GM21786 (cell line): ENCODE measurements around the gene CTDSP2.
A peak's percentile ranks its signal among the peaks of the same experiment; 100 is the strongest.
"Not testable (repeated sequence)": the region's sequence is repeated elsewhere in the genome, so short reads cannot be mapped to it uniquely, and the experiment has no call there.

Experiments used
- ATAC-seq: cut with Tn5 transposase; IDR thresholded peaks from one replicate; pipeline ENCODE4 v1.9.1; 2021; ENCODE audit not compliant: unreplicated experiment

The CTDSP2 gene

GRCh38 chr12:57836442-57837375 lies 9.8 kb downstream of the CTDSP2 start:
- peak; percentile 61 for ATAC-seq

DNA sequence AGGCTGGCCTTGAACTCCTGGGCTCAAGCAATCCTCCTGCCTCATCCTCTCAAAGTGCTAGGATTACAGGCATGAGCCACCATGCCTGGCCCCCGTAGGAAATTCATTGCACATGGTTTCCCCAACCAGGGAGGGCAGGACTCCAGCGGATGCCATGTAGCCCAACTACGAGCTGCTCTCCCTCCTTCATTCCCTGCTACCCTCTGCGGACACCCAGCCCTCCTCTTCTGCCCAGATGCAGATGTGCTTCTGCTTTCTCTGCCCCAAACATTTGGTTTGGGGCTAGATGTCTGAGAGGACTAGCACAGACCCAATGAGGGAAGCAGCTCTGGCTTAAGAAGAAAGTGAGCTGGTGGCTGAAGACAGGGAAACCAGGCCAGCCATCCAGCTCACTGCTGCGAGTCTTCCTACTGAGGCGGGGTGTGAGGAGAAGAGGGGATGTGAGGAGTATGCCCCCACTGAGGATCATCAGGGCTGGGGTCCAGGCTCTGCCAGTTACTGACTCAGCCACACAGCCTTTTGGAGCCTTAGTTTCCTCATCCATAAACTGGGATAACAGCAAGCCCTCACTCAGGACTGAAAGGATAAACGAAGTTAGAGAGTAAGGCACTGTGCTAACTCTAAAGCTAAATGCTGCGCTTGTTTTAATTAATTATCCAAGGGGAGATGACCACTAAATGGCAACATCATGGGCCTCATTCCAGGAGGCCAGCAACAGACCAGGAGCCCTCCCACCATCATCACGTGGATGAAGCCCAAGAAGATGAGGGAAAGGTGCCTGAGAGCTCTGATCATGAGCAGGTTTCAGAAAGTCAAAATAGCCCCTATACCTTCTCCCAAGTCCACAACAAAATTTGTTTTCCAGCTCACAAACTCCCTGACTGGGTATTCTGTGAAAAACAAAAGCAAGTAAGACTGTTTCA lies 10.9 kb downstream of the CTDSP2 start:
- ATAC-seq, result no peak

DNA sequence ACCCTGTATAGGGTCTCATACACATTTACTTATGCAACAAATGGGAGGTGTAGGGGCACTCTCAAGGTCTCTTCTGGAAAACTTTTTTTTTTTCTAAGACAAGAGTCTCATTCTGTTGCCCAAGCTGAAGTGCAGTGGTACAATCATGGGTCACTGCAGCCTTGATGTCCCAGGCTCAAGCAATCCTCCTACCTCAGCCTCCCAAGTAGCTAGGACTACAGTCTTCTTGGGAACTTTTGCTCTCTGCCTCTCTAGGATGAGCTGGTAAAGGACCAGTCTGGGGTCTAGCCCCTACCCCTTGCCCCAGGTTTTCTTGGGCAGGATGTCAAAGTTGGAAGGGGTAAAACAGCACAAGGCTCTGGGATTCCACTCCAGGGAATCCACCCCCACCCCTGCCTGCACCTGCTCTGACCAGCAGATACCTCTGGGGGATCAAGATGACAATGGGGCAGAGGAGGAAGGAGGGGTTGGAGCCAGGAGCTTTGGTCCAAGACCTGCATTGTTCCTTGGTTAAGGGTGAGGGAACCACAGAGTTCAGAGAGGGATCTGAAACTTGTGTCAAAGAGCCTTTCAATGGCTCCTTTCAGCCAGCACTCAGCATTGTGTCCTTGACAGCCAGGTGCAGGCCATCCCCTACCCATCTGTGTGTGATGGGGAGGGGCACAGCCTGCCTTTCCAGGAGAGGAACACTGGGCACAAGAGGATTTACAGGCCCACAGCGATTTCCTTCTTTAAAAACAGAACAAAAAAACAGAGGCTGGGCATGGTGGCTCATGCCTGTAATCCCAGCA lies 12.2 kb downstream of the CTDSP2 start:
- ATAC-seq, result no peak

GRCh38 chr12:57833672-57834071 lies 12.9 kb downstream of the CTDSP2 start:
- no peak for ATAC-seq

GRCh38 chr12:57832966-57833365 lies 13.6 kb downstream of the CTDSP2 start:
- no peak for ATAC-seq

- ATAC-seq, result no peak
Measured at GRCh38 chr12:57830393-57830792, 16.1 kb downstream of the CTDSP2 start.

DNA sequence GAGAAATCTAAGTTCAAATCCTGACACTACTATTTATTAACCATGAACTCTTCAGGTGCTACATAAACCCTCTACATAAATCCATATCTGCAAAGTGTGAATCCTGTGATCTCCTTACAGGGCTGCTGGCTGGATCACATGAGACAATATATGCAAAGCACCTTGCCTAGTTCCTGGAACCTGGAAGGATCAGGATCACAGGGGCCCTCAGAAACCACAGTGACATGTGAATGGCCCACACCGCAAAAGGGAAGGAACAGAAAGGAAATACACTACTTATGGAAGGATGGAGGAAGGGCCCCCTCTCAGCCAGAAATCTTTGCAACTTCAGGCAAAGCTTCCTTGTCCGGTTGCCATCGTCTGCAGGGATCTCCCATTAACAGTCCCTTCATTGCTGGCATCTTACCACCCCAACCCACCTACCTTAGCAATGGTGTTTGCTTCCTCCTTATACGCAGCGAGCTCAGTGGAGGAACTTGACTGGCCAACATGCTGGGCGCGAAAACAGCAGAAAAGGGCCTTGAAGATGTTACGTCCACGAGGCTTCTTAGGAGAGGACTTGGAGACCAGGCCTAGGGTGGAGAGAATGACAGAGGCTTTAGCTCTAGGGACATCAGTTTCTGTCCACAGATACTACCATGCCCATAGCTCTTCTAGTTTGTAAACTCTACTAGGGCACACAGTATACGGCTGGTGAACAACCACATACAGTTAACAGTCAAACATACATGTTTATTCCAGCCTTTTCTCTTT lies 17.3 kb downstream of the CTDSP2 start:
- ATAC-seq, result no peak

DNA sequence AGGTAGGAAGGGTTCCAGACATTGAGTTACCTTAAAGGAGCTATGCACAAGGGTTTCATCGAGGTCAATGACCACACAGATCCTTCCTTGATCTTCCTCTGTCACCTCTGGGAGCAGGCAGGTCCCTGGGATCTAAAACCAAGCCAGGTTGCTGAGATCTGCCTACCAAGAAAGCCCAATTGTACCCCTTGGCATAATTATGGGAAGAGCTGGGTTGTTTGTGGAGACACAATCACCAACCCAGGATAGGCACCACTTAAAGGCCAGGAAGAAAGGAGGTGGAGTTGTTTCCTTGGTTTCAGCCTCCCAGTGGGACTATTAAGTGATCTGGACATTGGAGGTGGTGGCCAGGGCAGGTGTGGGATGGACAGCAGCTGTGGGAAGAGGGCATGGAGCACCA lies 19.6 kb downstream of the CTDSP2 start:
- ATAC-seq, result no peak

- no peak for ATAC-seq
Measured at GRCh38 chr12:57826400-57826799, 20.1 kb downstream of the CTDSP2 start.

- ATAC-seq, result no peak
Measured at GRCh38 chr12:57825451-57825850, 21.1 kb downstream of the CTDSP2 start.

DNA sequence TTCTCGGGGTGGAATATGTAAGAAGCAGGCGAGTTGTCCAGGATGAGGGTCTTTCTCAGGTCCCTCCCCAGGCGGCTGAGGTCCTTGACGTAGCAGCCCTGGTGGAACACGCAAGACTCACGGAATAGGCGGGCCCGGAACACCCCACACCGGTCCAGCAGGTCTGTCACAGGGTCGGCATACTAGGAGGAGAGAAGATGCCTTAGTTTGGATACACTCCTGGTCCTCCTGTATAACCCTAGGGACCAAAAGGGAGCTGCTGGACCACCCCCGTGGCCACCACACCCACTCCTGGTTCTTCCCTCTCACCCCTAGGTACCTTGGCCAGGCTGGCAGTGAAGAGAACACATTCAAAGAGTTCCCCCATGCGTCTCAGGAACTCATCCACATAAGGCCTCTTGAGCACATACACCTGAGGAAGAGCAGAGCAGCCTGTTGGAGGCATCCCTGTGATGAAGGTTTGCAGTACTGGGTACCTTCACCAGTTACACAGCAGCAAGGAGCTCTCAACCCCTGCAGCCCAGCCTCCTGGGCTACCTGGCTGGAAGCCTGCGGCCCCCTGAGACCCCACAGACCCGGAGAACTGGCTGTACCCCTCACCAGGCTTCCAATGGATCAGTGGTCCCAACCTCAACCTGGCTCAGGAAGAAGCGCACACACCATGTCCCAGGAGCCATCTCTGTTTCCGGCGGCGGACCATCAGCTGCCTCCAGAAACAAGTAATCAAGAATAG lies 22.5 kb downstream of the CTDSP2 start:
- no peak for ATAC-seq

DNA sequence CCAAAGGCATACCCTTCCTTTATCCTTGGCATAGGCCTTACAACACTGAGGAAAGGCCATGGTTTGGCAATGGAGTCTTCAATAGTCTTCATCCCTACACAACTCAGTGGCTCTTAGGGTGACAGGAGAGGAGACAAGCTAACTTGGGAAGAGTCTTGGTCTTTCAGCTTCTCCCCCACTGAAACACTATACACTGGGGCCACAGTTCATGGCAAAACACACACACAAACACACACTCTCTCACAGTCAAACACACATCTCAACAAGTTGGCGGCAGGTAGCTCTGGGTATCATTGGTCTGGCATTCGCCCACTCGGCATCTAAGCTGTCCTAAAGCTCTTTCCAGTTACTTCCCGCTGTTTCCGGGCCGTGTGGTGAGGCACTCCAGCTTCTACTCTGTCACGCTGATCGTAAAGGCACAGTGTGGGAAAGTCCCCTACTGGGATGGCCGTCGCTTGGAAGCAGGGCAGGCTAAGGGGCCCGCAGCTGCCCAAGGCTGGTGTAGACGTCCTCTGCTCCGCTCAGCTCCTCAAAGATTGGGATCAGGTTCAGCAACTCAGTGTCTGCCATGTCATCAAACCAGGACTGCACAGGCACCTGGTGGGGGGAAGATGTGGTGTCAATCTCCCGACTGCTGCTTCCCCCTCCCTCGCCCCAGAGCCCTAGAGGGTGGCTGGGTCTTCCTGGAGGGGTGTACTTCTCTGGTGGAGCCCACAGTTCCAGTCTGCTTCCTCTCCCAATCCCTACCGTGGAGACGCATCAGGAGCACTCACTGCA lies 23.2 kb downstream of the CTDSP2 start:
- ATAC-seq, result no peak

DNA sequence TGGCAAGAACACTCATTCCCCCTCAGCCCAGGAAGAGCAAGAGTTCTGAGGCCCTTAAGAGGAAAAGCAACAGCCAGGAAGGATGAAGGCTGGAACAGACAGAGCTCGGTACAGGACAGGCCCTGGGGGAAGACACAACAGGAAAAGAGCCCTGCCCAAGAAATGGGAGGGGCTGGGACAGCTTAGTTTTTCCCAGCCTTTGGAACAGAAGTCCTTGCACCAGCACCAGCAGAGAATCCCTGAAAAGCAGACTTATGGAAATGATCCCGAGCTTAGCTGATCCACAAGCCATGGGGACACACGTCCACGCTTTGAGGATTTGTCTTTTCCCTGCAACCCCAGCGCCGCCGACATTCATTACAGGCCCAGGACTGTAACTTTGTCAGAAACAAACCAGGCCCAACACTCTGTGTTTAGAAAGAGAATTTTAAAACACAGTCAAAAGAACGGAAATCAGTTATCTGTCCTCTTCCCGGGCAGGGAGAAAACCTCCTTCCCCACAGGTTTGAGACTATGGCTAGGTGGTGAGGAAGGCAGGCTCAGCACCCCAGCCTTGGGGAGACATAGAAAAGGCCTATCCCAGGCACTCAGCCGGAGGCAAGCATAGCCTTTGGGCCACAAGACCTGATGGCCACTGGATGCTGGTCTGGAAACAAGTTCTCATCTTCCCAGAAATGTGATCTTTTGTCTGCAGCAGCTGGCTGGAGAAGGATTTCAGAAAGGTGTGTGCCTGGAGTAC lies 24.0 kb downstream of the CTDSP2 start:
- no peak for ATAC-seq

- ATAC-seq, result no peak
Measured at GRCh38 chr12:57821474-57822214, 24.9 kb downstream of the CTDSP2 start.

- not testable (repeated sequence) for ATAC-seq
Measured at GRCh38 chr12:57821015-57821414, 25.5 kb downstream of the CTDSP2 start.

DNA sequence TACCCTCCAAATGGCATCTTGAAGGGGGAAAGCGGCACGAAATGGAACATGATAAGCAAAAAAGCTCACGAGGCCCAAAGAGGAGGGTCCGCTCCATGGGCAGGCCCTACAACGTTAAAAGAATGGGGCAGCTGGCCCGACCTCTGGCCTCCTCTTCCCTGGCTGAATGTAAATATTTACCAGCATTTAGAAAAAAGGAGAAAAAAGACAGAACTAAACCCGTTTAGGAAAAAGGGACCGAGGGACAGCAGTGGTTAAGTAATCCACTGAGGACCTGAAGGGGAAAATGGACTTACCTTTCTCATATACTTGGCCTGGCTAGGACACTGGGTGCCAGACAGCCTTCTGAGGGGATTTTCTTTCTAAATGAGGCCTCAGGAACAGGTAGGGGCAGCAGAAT lies 26.4 kb downstream of the CTDSP2 start:
- ATAC-seq, result not testable (repeated sequence)

DNA sequence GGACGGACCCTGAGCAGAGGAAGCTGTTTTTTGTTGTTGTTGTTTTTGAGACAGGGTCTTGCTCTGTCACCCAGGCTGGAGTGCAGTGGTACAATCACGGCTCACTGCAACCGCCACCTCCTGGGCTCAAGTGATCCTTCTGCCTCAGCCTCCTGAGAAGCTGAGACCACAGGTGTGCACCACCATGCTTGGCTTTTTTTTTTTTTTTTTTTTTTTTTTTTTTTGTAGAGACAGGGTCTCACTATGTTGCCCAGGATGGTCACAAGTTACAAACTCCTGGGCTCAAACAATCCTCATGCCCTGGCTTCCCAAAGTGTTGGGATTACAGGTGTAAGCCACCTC lies 28.6 kb downstream of the CTDSP2 start:
- ATAC-seq, result not testable (repeated sequence)
